Transverse colon (tissue), 4 donors: ENCODE measurements around the gene FRY. TPM values are rescaled to one million over a fixed set of nuclear protein-coding genes. Genes with fewer than 3 reads are reported as not detected.

Experiments used
- DNase-seq: peaks from one replicate; pipeline ENCODE4 v3.0.0-alpha.2; 2019
- H3K27ac ChIP-seq, 4 donors: fragments of 200-600 bp; sonication (generic); 2 replicates each; pipeline ENCODE4 v1.5.1; 2016 to 2018; ENCODE audit warnings: inconsistent platforms in 4 of 4
- H3K27me3 ChIP-seq: fragments of 200-600 bp; sonication (generic); 2 replicates; pipeline ENCODE4 v1.5.1; 2017; ENCODE audit warnings: inconsistent platforms
- H3K36me3 ChIP-seq, 4 donors: fragments of 200-600 bp; sonication (generic); 2 replicates each; pipeline ENCODE4 v1.5.1; 2017 to 2019; ENCODE audit warnings: inconsistent platforms in 4 of 4
- H3K4me1 ChIP-seq, 4 donors: fragments of 200-600 bp; sonication (generic); 2 replicates each; pipeline ENCODE4 v1.5.1; 2017 to 2020; ENCODE audit warnings: inconsistent platforms in 4 of 4
- H3K4me3 ChIP-seq, 4 donors: fragments of 200-600 bp; sonication (generic); 1 replicate in 1 of 4; 2 replicates in 3 of 4; pipeline versions ENCODE4 v1.5.1 to v1.6.1; 2017 to 2019; ENCODE audit warnings: inconsistent platforms in 4 of 4
- H3K9me3 ChIP-seq, 2 donors: fragments of 200-600 bp; sonication (generic); 2 replicates each; pipeline ENCODE4 v1.5.1; 2017 to 2019; ENCODE audit warnings: inconsistent platforms in 2 of 2
- CTCF ChIP-seq, 5 experiments: fragments of 200-600 bp in 3 of 5; fragments of 450-650 bp in 2 of 5; sonication (generic) in 3 of 5; IDR thresholded peaks; 1 replicate in 2 of 5; 2 replicates in 3 of 5; pipeline ENCODE4 v1.5.1; 2016 to 2017; ENCODE audit warnings: antibody characterized with exemption in 5 of 5, inconsistent platforms in 3 of 5, mild to moderate bottlenecking in 2 of 5, moderate library complexity in 1 of 5
- EP300 ChIP-seq: sonication (generic); formaldehyde crosslinking; IDR thresholded peaks from one replicate; pipeline ENCODE4 v1.6.1; 2017; ENCODE audit warnings: antibody characterized with exemption, low read depth
- POLR2A ChIP-seq: fragments of 450-650 bp; IDR thresholded peaks from one replicate; pipeline ENCODE4 v1.6.1; 2016; ENCODE audit warnings: antibody characterized with exemption, mild to moderate bottlenecking, moderate library complexity
- POLR2AphosphoS5 ChIP-seq, 3 donors: sonication (generic); formaldehyde crosslinking; IDR thresholded peaks; one replicate each; pipeline ENCODE4 v1.6.1; 2016; ENCODE audit warnings: antibody characterized with exemption in 3 of 3
- WGBS, 2 donors: methylation state at CpG; one replicate each; pipeline ENCODE4 v1.1.5; 2018; ENCODE audit warnings: low coverage in 1 of 2; 5-methylcytosine and 5-hydroxymethylcytosine counted together
- in situ Hi-C, 4 donors: fragments of 200-750 bp; cut with MboI; loops; one replicate each; pipeline versions ENCODE4 v1.15.0 to v1.15.1; 2017; ENCODE audit warnings: low sequenced_read_pairs in 3 of 4, low pct_ligation_motif_present in 1 of 4, low pct_unique_long_range_greater_than_20kb in 1 of 4
- intact Hi-C: fragments of 100-400 bp; cut with DNase I; formaldehyde crosslinking; loops from one replicate; pipeline ENCODE4 v1.15.1; 2023; ENCODE audit warnings: low total_unique reads
- total RNA-seq, 4 donors: library from RNA; depleted of rRNA; stranded (reverse); fragments of >200 nt; gene quantifications; one replicate each; pipeline ENCODE4 v1.1.0, GENCODE V29; 2016

The FRY gene
- total RNA-seq, 4 donors from 2014 or later = 6.7 to 42.6 (median 12.4) TPM

GRCh38 chr13:32168131-32168530 is 136.6 kb downstream of the FRY start:
- no peak for TF ChIP-seq POLR2A
- TF ChIP-seq EP300 = no peak
- TF ChIP-seq POLR2AphosphoS5 (IDR thresholded peaks at IDR 0.05) = no peak
- no peak for TF ChIP-seq CTCF (IDR thresholded peaks at IDR 0.05)
- Histone ChIP-seq H3K36me3 (no peaks in the 10 kb centered on the region), H3K27me3 (no peaks in the 10 kb centered on the region), H3K4me1 (no peaks in the 10 kb centered on the region), H3K27ac (no peak overlapping the region), H3K4me3 (no peak overlapping the region), H3K9me3 (no peaks in the 10 kb centered on the region)
- DNase-seq = no peak
- 76% methylated on average over 1 of the region's 1 CpG; no CpG with 5 or more reads in 1 of the 2 donors for WGBS, 2 donors
- in situ Hi-C loops (no loop called here), intact Hi-C loops (loop anchor here (10.0 kb wide), 1 partner anchor 143 kb away; no protein-coding TSS in a partner anchor)

- Histone ChIP-seq H3K4me3 (no peak overlapping the region), H3K36me3 (no peaks in the 10 kb centered on the region), H3K27ac (no peak overlapping the region), H3K4me1 (no peaks in the 10 kb centered on the region), H3K27me3 (no peaks in the 10 kb centered on the region), H3K9me3 (no peaks in the 10 kb centered on the region)
- no peak for DNase-seq
- intact Hi-C loops (no loop called here), in situ Hi-C loops (no loop called here)
- 89 to 94% methylated on average over 4 of the region's 4 CpGs for WGBS, 2 donors
- TF ChIP-seq POLR2AphosphoS5 (IDR thresholded peaks at IDR 0.05) (no peak), CTCF (IDR thresholded peaks at IDR 0.05) (no peak), POLR2A (no peak), EP300 (no peak)
These were observed 139.3 kb downstream of the FRY start for GRCh38 chr13:32170841-32171240.

GRCh38 chr13:32173881-32174280 is 142.3 kb downstream of the FRY start:
- WGBS, 2 donors = 75 to 91% methylated on average over 1 of the region's 1 CpG
- H3K36me3 ChIP-seq = no peaks in the 10 kb centered on the region
- no peaks in the 10 kb centered on the region for H3K9me3 ChIP-seq
- intact Hi-C loops = no loop called here
- no peak overlapping the region for H3K27ac ChIP-seq
- no peaks in the 10 kb centered on the region for H3K4me1 ChIP-seq
- DNase-seq = no peak
- TF ChIP-seq CTCF (IDR thresholded peaks at IDR 0.05) = no peak
- TF ChIP-seq POLR2A = no peak
- no peak for TF ChIP-seq POLR2AphosphoS5 (IDR thresholded peaks at IDR 0.05)
- no peak for TF ChIP-seq EP300
- H3K27me3 ChIP-seq = no peaks in the 10 kb centered on the region
- no peak overlapping the region for H3K4me3 ChIP-seq
- in situ Hi-C loops = no loop called here

- no peaks in the 10 kb centered on the region for H3K4me1 ChIP-seq
- no peaks in the 10 kb centered on the region for H3K27me3 ChIP-seq
- in situ Hi-C loops (no loop called here), intact Hi-C loops (no loop called here)
- no peaks in the 10 kb centered on the region for H3K36me3 ChIP-seq
- TF ChIP-seq POLR2AphosphoS5 (IDR thresholded peaks at IDR 0.05) (no peak), POLR2A (no peak), CTCF (IDR thresholded peaks at IDR 0.05) (no peak), EP300 (no peak)
- WGBS, 2 donors = 88 to 100% methylated on average over 1 of the region's 1 CpG
- no peak overlapping the region for H3K4me3 ChIP-seq
- H3K9me3 ChIP-seq = no peaks in the 10 kb centered on the region
- H3K27ac ChIP-seq = no peak overlapping the region
- no peak for DNase-seq
These were observed 142.8 kb downstream of the FRY start for GRCh38 chr13:32174366-32174765.
